T-helper 1 cell treated with Interleukin-12 subunit alpha and Interleukin-12 subunit beta and Interleukin-4 antibody, amounts not matched to agents 30 μg/mL and 1 μg/mL, for 36 hours (primary cell): ENCODE measurements around the gene SERPINA9.
"Not testable (repeated sequence)": the region's sequence is repeated elsewhere in the genome, so short reads cannot be mapped to it uniquely, and the experiment has no call there.

Experiments used
- H3K27ac Mint-ChIP-seq: one replicate; pipeline ENCODE4 v1.8.0; 2021; ENCODE audit warnings: mild to moderate bottlenecking, mixed read lengths
- H3K27me3 Mint-ChIP-seq: one replicate; pipeline ENCODE4 v1.8.0; 2021; ENCODE audit warnings: low read depth, mixed read lengths
- H3K36me3 Mint-ChIP-seq: one replicate; pipeline ENCODE4 v1.8.0; 2021; ENCODE audit warnings: low read depth, mixed read lengths
- H3K4me1 Mint-ChIP-seq: one replicate; pipeline ENCODE4 v1.8.0; 2021; ENCODE audit warnings: low read depth, mixed read lengths
- H3K4me3 Mint-ChIP-seq: one replicate; pipeline ENCODE4 v1.8.0; 2021; ENCODE audit warnings: mild to moderate bottlenecking, moderate library complexity, mixed read lengths
- H3K9me3 Mint-ChIP-seq: one replicate; pipeline ENCODE4 v1.8.0; 2021; ENCODE audit warnings: mixed read lengths

SERPINA9 gene

GRCh38 chr14:94446126-94446525, 29.9 kb downstream of the SERPINA9 start:
- Mint-ChIP-seq H3K27ac (no peak overlapping the region), H3K4me1 (no peaks in the 10 kb centered on the region), H3K27me3 (peaks cover 11% of the 10 kb centered on the region), H3K4me3 (no peak overlapping the region), H3K9me3 (no peaks in the 10 kb centered on the region), H3K36me3 (no peaks in the 10 kb centered on the region)

- H3K9me3 Mint-ChIP-seq = no peaks in the 10 kb centered on the region
- H3K4me1 Mint-ChIP-seq = no peaks in the 10 kb centered on the region
- H3K27me3 Mint-ChIP-seq = peaks cover 5% of the 10 kb centered on the region
- H3K27ac Mint-ChIP-seq = no peak overlapping the region
- no peaks in the 10 kb centered on the region for H3K36me3 Mint-ChIP-seq
- H3K4me3 Mint-ChIP-seq = no peak overlapping the region
Measured at GRCh38 chr14:94445003-94445402, 31.0 kb downstream of the SERPINA9 start.

GRCh38 chr14:94441531-94442205, 34.3 kb downstream of the SERPINA9 start:
- Mint-ChIP-seq H3K36me3 (no peaks in the 10 kb centered on the region), H3K4me3 (no peak overlapping the region), H3K27me3 (no peaks in the 10 kb centered on the region), H3K27ac (no peak overlapping the region), H3K9me3 (no peaks in the 10 kb centered on the region), H3K4me1 (no peaks in the 10 kb centered on the region)

- no peak overlapping the region for H3K4me3 Mint-ChIP-seq
- H3K4me1 Mint-ChIP-seq = no peaks in the 10 kb centered on the region
- no peaks in the 10 kb centered on the region for H3K27me3 Mint-ChIP-seq
- H3K9me3 Mint-ChIP-seq = no peaks in the 10 kb centered on the region
- no peak overlapping the region for H3K27ac Mint-ChIP-seq
- H3K36me3 Mint-ChIP-seq = no peaks in the 10 kb centered on the region
Measured at GRCh38 chr14:94441130-94441529, 34.9 kb downstream of the SERPINA9 start.

GRCh38 chr14:94439453-94440057, 36.4 kb downstream of the SERPINA9 start:
- H3K27ac Mint-ChIP-seq = no peak overlapping the region
- no peaks in the 10 kb centered on the region for H3K4me1 Mint-ChIP-seq
- no peak overlapping the region for H3K4me3 Mint-ChIP-seq
- H3K36me3 Mint-ChIP-seq = no peaks in the 10 kb centered on the region
- no peaks in the 10 kb centered on the region for H3K9me3 Mint-ChIP-seq
- H3K27me3 Mint-ChIP-seq = peaks cover 4% of the 10 kb centered on the region

GRCh38 chr14:94428610-94429009, 47.4 kb downstream of the SERPINA9 start:
- Mint-ChIP-seq H3K27ac (no peak overlapping the region), H3K4me1 (no peaks in the 10 kb centered on the region), H3K4me3 (no peak overlapping the region), H3K27me3 (peaks cover 13% of the 10 kb centered on the region), H3K36me3 (no peaks in the 10 kb centered on the region), H3K9me3 (no peaks in the 10 kb centered on the region)

GRCh38 chr14:94427016-94427613, 48.9 kb downstream of the SERPINA9 start:
- H3K36me3 Mint-ChIP-seq = no peaks in the 10 kb centered on the region
- no peaks in the 10 kb centered on the region for H3K9me3 Mint-ChIP-seq
- H3K27ac Mint-ChIP-seq = no peak overlapping the region
- H3K27me3 Mint-ChIP-seq = peaks cover 18% of the 10 kb centered on the region
- no peak overlapping the region for H3K4me3 Mint-ChIP-seq
- H3K4me1 Mint-ChIP-seq = peaks cover 2% of the 10 kb centered on the region

- H3K4me3 Mint-ChIP-seq = no peak overlapping the region
- no peak overlapping the region for H3K27ac Mint-ChIP-seq
- H3K9me3 Mint-ChIP-seq = no peaks in the 10 kb centered on the region
- H3K4me1 Mint-ChIP-seq = peaks cover 2% of the 10 kb centered on the region
- no peaks in the 10 kb centered on the region for H3K36me3 Mint-ChIP-seq
- peaks cover 19% of the 10 kb centered on the region for H3K27me3 Mint-ChIP-seq
Measured at GRCh38 chr14:94426526-94426925, 49.5 kb downstream of the SERPINA9 start.

- H3K9me3 Mint-ChIP-seq = no peaks in the 10 kb centered on the region
- H3K4me3 Mint-ChIP-seq = no peak overlapping the region
- H3K36me3 Mint-ChIP-seq = no peaks in the 10 kb centered on the region
- H3K27me3 Mint-ChIP-seq = peaks cover 23% of the 10 kb centered on the region
- no peak overlapping the region for H3K27ac Mint-ChIP-seq
- H3K4me1 Mint-ChIP-seq = peaks cover 2% of the 10 kb centered on the region
Measured at GRCh38 chr14:94424371-94424770, 51.6 kb downstream of the SERPINA9 start.

- H3K4me3 Mint-ChIP-seq = no peak overlapping the region
- no peaks in the 10 kb centered on the region for H3K9me3 Mint-ChIP-seq
- no peak overlapping the region for H3K27ac Mint-ChIP-seq
- H3K27me3 Mint-ChIP-seq = peaks cover 21% of the 10 kb centered on the region
- H3K36me3 Mint-ChIP-seq = no peaks in the 10 kb centered on the region
- H3K4me1 Mint-ChIP-seq = peaks cover 2% of the 10 kb centered on the region
Measured at GRCh38 chr14:94423453-94424056, 52.4 kb downstream of the SERPINA9 start.

- Mint-ChIP-seq H3K27ac (no peak overlapping the region), H3K4me1 (peaks cover 2% of the 10 kb centered on the region), H3K9me3 (peaks cover under 1% of the 10 kb centered on the region), H3K4me3 (no peak overlapping the region), H3K36me3 (no peaks in the 10 kb centered on the region), H3K27me3 (peaks cover 18% of the 10 kb centered on the region)
Measured at GRCh38 chr14:94421316-94421715, 54.7 kb downstream of the SERPINA9 start.

GRCh38 chr14:94417497-94418205, 58.3 kb downstream of the SERPINA9 start:
- H3K27ac Mint-ChIP-seq, H3K4me3 Mint-ChIP-seq: not testable (repeated sequence)

More at GRCh38 chr14:94417497-94418205, 58.3 kb downstream of the SERPINA9 start:
- not testable (repeated sequence) for H3K9me3 Mint-ChIP-seq, H3K4me1 Mint-ChIP-seq, H3K36me3 Mint-ChIP-seq
- peaks cover 11% of the 10 kb centered on the region for H3K27me3 Mint-ChIP-seq
